Neural progenitor cell (in vitro differentiated cells): ENCODE results near the gene USP37. TPM values are rescaled to one million over a fixed set of nuclear protein-coding genes. Genes with fewer than 3 reads are reported as not detected.

Experiments used
- DNase-seq: peaks from one replicate; pipeline ENCODE4 v3.0.0-alpha.2; 2016; ENCODE audit warnings: low spot score
- H2AFZ ChIP-seq: fragments of 200-600 bp; sonication (generic); replicated peaks from 2 replicates; pipeline ENCODE4 v1.6.1; 2016; ENCODE audit warnings: antibody characterized with exemption
- H3F3A ChIP-seq: fragments of 200-600 bp; sonication (generic); 2 replicates; pipeline ENCODE4 v1.6.1; 2016; ENCODE audit warnings: antibody characterized with exemption, low read depth
- H3K27ac ChIP-seq: fragments of 200-600 bp; sonication (generic); 2 replicates; pipeline ENCODE4 v1.5.1; 2016; ENCODE audit warnings: mild to moderate bottlenecking
- H3K27me3 ChIP-seq: fragments of 200-600 bp; sonication (generic); 2 replicates; pipeline ENCODE4 v1.6.1; 2016; ENCODE audit warnings: mild to moderate bottlenecking, moderate library complexity
- H3K36me3 ChIP-seq: fragments of 200-600 bp; sonication (generic); 2 replicates; pipeline ENCODE4 v1.5.1; 2016
- H3K4me1 ChIP-seq: fragments of 200-600 bp; sonication (generic); 2 replicates; pipeline ENCODE4 v1.6.1; 2016; ENCODE audit warnings: mixed run types
- H3K4me2 ChIP-seq: fragments of 200-600 bp; sonication (generic); 2 replicates; pipeline ENCODE4 v1.6.1; 2016
- H3K4me3 ChIP-seq: fragments of 200-600 bp; sonication (generic); 2 replicates; pipeline ENCODE4 v1.5.1; 2016
- H3K79me2 ChIP-seq: fragments of 200-600 bp; sonication (generic); 2 replicates; pipeline ENCODE4 v1.6.1; 2016; ENCODE audit warnings: low read depth
- H3K9ac ChIP-seq: fragments of 200-600 bp; sonication (generic); 2 replicates; pipeline ENCODE4 v1.6.1; 2016
- H3K9me3 ChIP-seq: fragments of 200-600 bp; sonication (generic); 2 replicates; pipeline ENCODE4 v1.5.1; 2016; ENCODE audit warnings: low read depth
- H4K20me1 ChIP-seq: fragments of 200-600 bp; sonication (generic); 2 replicates; pipeline ENCODE4 v1.6.1; 2016; ENCODE audit warnings: low read depth
- H3K27ac Mint-ChIP-seq: 3 replicates; pipeline ENCODE4 v1.8.0; 2021; ENCODE audit warnings: mixed read lengths
- H3K27me3 Mint-ChIP-seq: 2 replicates; pipeline ENCODE4 v1.8.0; 2022; ENCODE audit warnings: low read depth, mild to moderate bottlenecking, inconsistent platforms, moderate library complexity, mixed read lengths; ENCODE audit not compliant: insufficient read depth
- H3K36me3 Mint-ChIP-seq: 3 replicates; pipeline ENCODE4 v1.8.0; 2021; ENCODE audit warnings: mixed read lengths
- H3K4me1 Mint-ChIP-seq: 3 replicates; pipeline ENCODE4 v1.8.0; 2021; ENCODE audit warnings: mixed read lengths
- H3K4me3 Mint-ChIP-seq: 3 replicates; pipeline ENCODE4 v1.8.0; 2021; ENCODE audit warnings: mild to moderate bottlenecking, moderate library complexity, mixed read lengths
- H3K9me3 Mint-ChIP-seq: 3 replicates; pipeline ENCODE4 v1.8.0; 2020; ENCODE audit warnings: mixed read lengths
- EZH2 ChIP-seq: fragments of 200-600 bp; sonication (generic); IDR thresholded peaks from 2 replicates; pipeline ENCODE4 v1.6.1; 2017; ENCODE audit warnings: antibody characterized with exemption, mild to moderate bottlenecking, moderate library complexity
- EZH2phosphoT487 ChIP-seq: fragments of 200-600 bp; sonication (generic); IDR thresholded peaks from 2 replicates; pipeline ENCODE4 v1.6.1; 2017; ENCODE audit warnings: antibody characterized with exemption
- total RNA-seq: library from RNA; depleted of rRNA; stranded (reverse); fragments of >200 nt; gene quantifications from 2 replicates; pipeline ENCODE4 v1.2.3, GENCODE V29; 2015; ENCODE audit warnings: low replicate concordance
- TF ChIP-seq, protein P1 (sequence below): fragments of 200-600 bp; sonication (generic); IDR thresholded peaks from 2 replicates; pipeline ENCODE4 v1.5.1; 2017; ENCODE audit warnings: antibody characterized with exemption, mild to moderate bottlenecking

USP37 gene
- total RNA-seq, 1 donor from 2014 or later, result 35.1 TPM

DNA sequence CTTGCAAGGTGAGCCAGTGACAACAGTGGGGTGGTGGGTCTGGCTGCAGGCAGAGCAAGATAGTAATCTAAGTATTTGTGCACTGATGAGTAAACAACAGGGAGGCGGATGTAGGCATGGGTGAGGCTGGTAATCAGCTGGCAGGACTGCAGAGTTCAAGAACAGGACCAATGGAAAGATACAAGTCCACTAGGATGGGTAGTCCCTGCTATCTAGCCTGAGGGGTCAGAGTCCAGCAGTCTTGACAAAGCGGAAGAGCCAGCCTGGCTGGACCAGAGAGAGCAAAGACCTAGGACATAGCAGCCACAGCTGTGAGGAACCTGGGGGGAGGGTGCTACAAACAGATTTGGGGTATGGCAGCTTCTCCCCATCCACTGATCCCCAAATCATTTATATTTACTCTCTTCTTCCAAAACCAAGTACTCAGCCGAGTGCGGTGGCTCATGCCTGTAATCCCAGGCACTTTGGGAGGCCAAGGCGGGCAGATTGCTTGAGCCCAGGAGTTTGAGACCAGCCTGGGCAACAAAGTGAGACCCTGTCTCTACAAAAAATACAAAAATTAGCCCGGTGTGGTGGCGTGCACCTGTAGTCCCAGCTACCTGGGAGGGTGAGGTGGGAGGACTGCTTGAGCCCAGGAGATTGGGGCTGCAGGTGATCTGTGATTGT is 123.3 kb downstream of the USP37 start:
- peaks cover 7% of the 10 kb centered on the region for H3K36me3 Mint-ChIP-seq
- peak overlapping the region; percentile 42 for H3K27ac Mint-ChIP-seq
- Histone ChIP-seq H3F3A (no peaks in the 10 kb centered on the region), H3K36me3 (no peaks in the 10 kb centered on the region), H3K27ac (no peak overlapping the region), H3K79me2 (no peaks in the 10 kb centered on the region), H3K4me1 (no peaks in the 10 kb centered on the region), H4K20me1 (no peaks in the 10 kb centered on the region), H2AFZ (no peak overlapping the region), H3K9ac (no peak overlapping the region), H3K9me3 (no peaks in the 10 kb centered on the region), H3K27me3 (no peaks in the 10 kb centered on the region), H3K4me2 (no peak overlapping the region), H3K4me3 (no peak overlapping the region)
- no peak overlapping the region for H3K4me3 Mint-ChIP-seq
- no peak for DNase-seq
- no peaks in the 10 kb centered on the region for H3K9me3 Mint-ChIP-seq
- no peaks in the 10 kb centered on the region for H3K4me1 Mint-ChIP-seq
- no peak for TF ChIP-seq EZH2
- TF ChIP-seq EZH2phosphoT487, result no peak
- TF ChIP-seq, protein P1, sequence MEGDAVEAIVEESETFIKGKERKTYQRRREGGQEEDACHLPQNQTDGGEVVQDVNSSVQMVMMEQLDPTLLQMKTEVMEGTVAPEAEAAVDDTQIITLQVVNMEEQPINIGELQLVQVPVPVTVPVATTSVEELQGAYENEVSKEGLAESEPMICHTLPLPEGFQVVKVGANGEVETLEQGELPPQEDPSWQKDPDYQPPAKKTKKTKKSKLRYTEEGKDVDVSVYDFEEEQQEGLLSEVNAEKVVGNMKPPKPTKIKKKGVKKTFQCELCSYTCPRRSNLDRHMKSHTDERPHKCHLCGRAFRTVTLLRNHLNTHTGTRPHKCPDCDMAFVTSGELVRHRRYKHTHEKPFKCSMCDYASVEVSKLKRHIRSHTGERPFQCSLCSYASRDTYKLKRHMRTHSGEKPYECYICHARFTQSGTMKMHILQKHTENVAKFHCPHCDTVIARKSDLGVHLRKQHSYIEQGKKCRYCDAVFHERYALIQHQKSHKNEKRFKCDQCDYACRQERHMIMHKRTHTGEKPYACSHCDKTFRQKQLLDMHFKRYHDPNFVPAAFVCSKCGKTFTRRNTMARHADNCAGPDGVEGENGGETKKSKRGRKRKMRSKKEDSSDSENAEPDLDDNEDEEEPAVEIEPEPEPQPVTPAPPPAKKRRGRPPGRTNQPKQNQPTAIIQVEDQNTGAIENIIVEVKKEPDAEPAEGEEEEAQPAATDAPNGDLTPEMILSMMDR, result no peak
- no peaks in the 10 kb centered on the region for H3K27me3 Mint-ChIP-seq

DNA sequence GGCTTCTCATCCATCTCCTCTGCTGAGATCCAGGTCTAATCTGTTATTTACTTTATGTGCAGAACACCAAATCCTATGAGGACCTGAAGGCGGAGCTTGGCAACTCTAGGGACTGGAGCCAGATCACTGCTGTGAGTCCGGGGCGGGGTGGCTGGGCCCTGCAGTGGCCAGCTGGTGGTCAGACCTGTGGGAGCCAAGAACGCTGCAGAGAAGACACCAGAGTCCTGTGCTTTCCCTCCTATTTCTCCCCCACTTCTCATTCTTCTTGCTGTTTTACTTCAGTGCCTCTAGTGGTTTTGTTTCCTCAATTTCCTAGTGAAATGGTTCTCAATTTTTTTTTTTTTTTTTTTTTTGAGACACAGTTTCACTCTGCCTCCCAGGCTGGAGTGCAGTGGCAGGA is 129.6 kb downstream of the USP37 start:
- no peak for DNase-seq
- no peak overlapping the region for H3K9ac ChIP-seq
- Mint-ChIP-seq H3K27ac (no peak overlapping the region), H3K9me3 (no peaks in the 10 kb centered on the region), H3K4me3 (no peak overlapping the region), H3K27me3 (no peaks in the 10 kb centered on the region), H3K4me1 (peaks cover 4% of the 10 kb centered on the region), H3K36me3 (no peaks in the 10 kb centered on the region)
- no peaks in the 10 kb centered on the region for H3F3A ChIP-seq
- H3K4me2 ChIP-seq, result no peak overlapping the region
- no peak overlapping the region for H3K4me3 ChIP-seq
- no peak overlapping the region for H2AFZ ChIP-seq
- no peaks in the 10 kb centered on the region for H3K79me2 ChIP-seq
- no peaks in the 10 kb centered on the region for H3K9me3 ChIP-seq
- H3K27me3 ChIP-seq, result no peaks in the 10 kb centered on the region
- H3K27ac ChIP-seq, result no peak overlapping the region
- H3K36me3 ChIP-seq, result no peaks in the 10 kb centered on the region
- no peak for TF ChIP-seq EZH2
- TF ChIP-seq, protein P1, result no peak
- TF ChIP-seq EZH2phosphoT487, result no peak
- no peaks in the 10 kb centered on the region for H3K4me1 ChIP-seq
- no peaks in the 10 kb centered on the region for H4K20me1 ChIP-seq

DNA sequence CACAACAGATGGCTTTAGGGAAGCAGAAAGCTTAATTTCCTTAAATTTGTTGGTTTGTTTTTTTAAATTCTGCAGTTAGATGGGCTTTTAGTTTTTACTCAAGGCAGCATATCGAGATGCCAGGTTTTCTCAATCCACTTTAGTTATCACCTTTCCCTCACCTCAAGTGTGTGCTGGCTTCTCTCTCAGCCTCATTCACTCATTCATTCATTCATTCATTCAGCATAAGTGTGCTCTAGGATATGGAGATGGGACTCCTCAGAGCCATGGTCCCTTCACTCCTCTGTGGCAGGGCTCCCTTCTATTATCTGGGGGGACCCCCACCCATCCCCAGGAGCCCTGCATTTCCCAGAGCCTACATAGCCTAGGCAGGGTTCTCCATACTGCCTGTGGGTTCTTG is 130.2 kb downstream of the USP37 start:
- Mint-ChIP-seq H3K36me3 (no peaks in the 10 kb centered on the region), H3K9me3 (no peaks in the 10 kb centered on the region), H3K27ac (no peak overlapping the region), H3K4me1 (peaks cover 4% of the 10 kb centered on the region), H3K4me3 (no peak overlapping the region), H3K27me3 (no peaks in the 10 kb centered on the region)
- no peak for DNase-seq
- H2AFZ ChIP-seq, result no peak overlapping the region
- no peaks in the 10 kb centered on the region for H3K27me3 ChIP-seq
- no peaks in the 10 kb centered on the region for H4K20me1 ChIP-seq
- H3K79me2 ChIP-seq, result no peaks in the 10 kb centered on the region
- no peak overlapping the region for H3K27ac ChIP-seq
- H3K9me3 ChIP-seq, result no peaks in the 10 kb centered on the region
- no peaks in the 10 kb centered on the region for H3K36me3 ChIP-seq
- no peak overlapping the region for H3K4me3 ChIP-seq
- no peaks in the 10 kb centered on the region for H3K4me1 ChIP-seq
- no peaks in the 10 kb centered on the region for H3F3A ChIP-seq
- H3K9ac ChIP-seq, result no peak overlapping the region
- no peak for TF ChIP-seq EZH2
- TF ChIP-seq, protein P1, result no peak
- no peak for TF ChIP-seq EZH2phosphoT487
- H3K4me2 ChIP-seq, result no peak overlapping the region
